ENCODE data around the gene CDC42BPB. TPM values are rescaled to one million over a fixed set of nuclear protein-coding genes. Genes with fewer than 3 reads are reported as not detected.

CDC42BPB gene
- total and polyA plus RNA-seq, 2 of the 4 experiments (the other 2 are of a cell fraction), result 49.1 to 81.4 TPM

DNA sequence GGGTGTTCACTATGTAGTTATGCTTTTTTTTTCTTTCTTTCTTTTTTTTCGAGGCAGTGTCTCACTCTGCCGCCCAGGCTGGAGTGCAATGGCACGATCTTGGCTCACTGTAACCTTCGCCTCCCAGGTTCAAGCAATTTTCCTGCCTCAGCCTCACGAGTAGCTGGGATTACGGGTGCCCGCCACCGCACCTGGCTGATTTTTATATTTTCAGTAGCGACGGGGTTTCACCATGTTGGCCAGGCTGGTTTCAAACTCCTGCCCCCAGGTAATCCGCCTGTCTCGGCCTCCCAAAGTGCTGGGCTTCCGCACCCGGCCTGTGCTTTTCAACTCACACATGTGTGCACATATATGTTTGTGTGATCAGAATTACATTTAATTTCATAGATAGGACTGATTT is 173.8 kb downstream of the CDC42BPB start:
- CTCF ChIA-PET, result no interaction called here
- H3K9me3 ChIP-seq (ENCODE audit: control insufficient read depth, insufficient read depth, low read length), result no peaks in the 10 kb centered on the region
- 95% methylated on average over 10 of the region's 14 CpGs; no CpG with 5 or more reads in 1 of the 2 experiments for WGBS, 2 experiments (ENCODE audit: extremely low coverage in 2 of 2, insufficient read length in 1 of 2)

More for the DNA sequence above, 173.8 kb downstream of the CDC42BPB start:
- dilution Hi-C loops (cut with HindIII; ENCODE audit: low sequenced_read_pairs, unreplicated experiment) (no loop called here), intact Hi-C loops (cut with micrococcal nuclease) (no loop called here), in situ Hi-C loops (cut with MboI; ENCODE audit: low sequenced_read_pairs) (no loop called here)
- Histone ChIP-seq H2AK9ac (replicated peaks; ENCODE audit: low read depth, low read length, poor library complexity) (no peak overlapping the region), H3K27me3 (ENCODE audit: control insufficient read depth, insufficient read depth, low read length) (no peaks in the 10 kb centered on the region), H2BK5ac (ENCODE audit: low read depth, low read length, poor library complexity, severe bottlenecking) (no peak overlapping the region), H3K36me3 (ENCODE audit: control insufficient read depth, insufficient read depth, low read length) (peaks cover 17% of the 10 kb centered on the region), H3K56ac (ENCODE audit: extremely low read depth, insufficient read depth, low read length) (no peak overlapping the region), H3K27ac (ENCODE audit: insufficient read depth, low read length) (no peak overlapping the region), H3K4me2 (ENCODE audit: low read depth, low read length) (no peak overlapping the region), H4K20me1 (ENCODE audit: insufficient read depth, low read length) (0 out of 2 replicates have a peak, but pooled peaks cover 9% of the 10 kb centered on the region), H2BK15ac (ENCODE audit: low read depth, low read length) (no peak overlapping the region), H3K9me1 (ENCODE audit: insufficient read depth, low read length) (peaks cover 12% of the 10 kb centered on the region), H3K23ac (ENCODE audit: low read depth, low read length) (no peak overlapping the region), H3K14ac (replicated peaks; ENCODE audit: low read depth, low read length) (no peak overlapping the region), H3K9ac (ENCODE audit: low read depth, low read length) (no peak overlapping the region), H3K18ac (ENCODE audit: low read depth, low read length) (no peak overlapping the region), H4K5ac (ENCODE audit: low read depth, low read length) (no peak overlapping the region), H2AFZ (replicated peaks; ENCODE audit: low read length, poor library complexity) (no peak overlapping the region), H4K8ac (ENCODE audit: low read depth in 2 of 2, low read length in 2 of 2) (no peak overlapping the region), H3K4me1 (ENCODE audit: control insufficient read depth, insufficient read depth, low read length) (peaks cover 5% of the 10 kb centered on the region), H4K91ac (ENCODE audit: insufficient read depth, low read depth, low read length) (no peak overlapping the region), H2AK5ac (ENCODE audit: low read depth, low read length) (no peak overlapping the region), H3K4ac (ENCODE audit: low read depth, low read length) (no peak overlapping the region), H2BK120ac (ENCODE audit: low read depth, low read length) (no peak overlapping the region), H3K79me1 (ENCODE audit: low read depth in 1 of 2, low read length in 2 of 2) (peaks cover 0 to 12% of the 10 kb centered on the region in 2 experiments; a peak in 2 of 4 replicates), H2BK20ac (ENCODE audit: low read depth, low read length) (no peak overlapping the region), H3K4me3 (ENCODE audit: insufficient read depth, low read depth, low read length) (no peak overlapping the region)
- BruUV-seq (replicated peaks), result no TSS peak
- DNase-seq (no peak), ATAC-seq (ENCODE audit: low read depth) (no peak)
- no peak for TF ChIP-seq ELK1 (IDR thresholded peaks at IDR 0.05; ENCODE audit: borderline replicate concordance, low read depth, low read length)
- no peak for TF ChIP-seq SMC3 (IDR thresholded peaks at IDR 0.05; ENCODE audit: low read depth, low read length)
- TF ChIP-seq BHLHE40 (IDR thresholded peaks at IDR 0.05; ENCODE audit: low read depth, low read length), result no peak
- no peak for TF ChIP-seq POLR2A (IDR thresholded peaks at IDR 0.05; ENCODE audit: low read depth, low read length)
- TF ChIP-seq USF2 (IDR thresholded peaks at IDR 0.05; ENCODE audit: low read depth, low read length), result no peak
- TF ChIP-seq NFE2L2 (IDR thresholded peaks at IDR 0.05; ENCODE audit: low read depth, low read length), result no peak
- no peak for TF ChIP-seq MAZ (IDR thresholded peaks at IDR 0.05; ENCODE audit: borderline replicate concordance, low read depth, low read length)
- TF ChIP-seq CHD1 (IDR thresholded peaks at IDR 0.05; ENCODE audit: low read depth, low read length), result no peak
- TF ChIP-seq MAFK (IDR thresholded peaks at IDR 0.05; ENCODE audit: low read depth, low read length), result no peak
- TF ChIP-seq CTCF (conservative IDR thresholded peaks at IDR 0.05; ENCODE audit: low read depth, low read length), result no peak
- no peak for TF ChIP-seq RFX5 (IDR thresholded peaks at IDR 0.05; ENCODE audit: low read depth, low read length)
- no peak for TF ChIP-seq CEBPB (IDR thresholded peaks at IDR 0.05; ENCODE audit: low read depth, low read length)
- POLR2A ChIA-PET (ENCODE audit: unreplicated experiment), result no interaction called here
